IMR-90 (cell line): ENCODE measurements around the gene HLA-E. TPM values are rescaled to one million over a fixed set of nuclear protein-coding genes. Genes with fewer than 3 reads are reported as not detected.

Source experiments
- ATAC-seq: fragments of 200-7000 bp; cut with Tn5 transposase; 2 replicates; pipeline ENCODE4 v1.9.1; 2020; ENCODE audit warnings: low read depth, mild to moderate bottlenecking, moderate library complexity
- BruUV-seq: library from RNA; stranded (reverse); fragments of 400-500 nt; replicated peaks from 2 replicates; lab custom pipeline; 2021; lab: Mats Ljungman, UMichigan
- CTCF ChIA-PET: fragments of 300-600 bp; formaldehyde crosslinking; extraction: SDS; loops from one replicate; lab custom pipeline; 2021; ENCODE audit warnings: antibody characterized with exemption; lab: Yijun Ruan, JAX
- POLR2A ChIA-PET: fragments of 300-600 bp; sonication (Branson Sonifier 250); formaldehyde crosslinking; loops from one replicate; lab custom pipeline; 2022; ENCODE audit warnings: antibody characterized with exemption; ENCODE audit not compliant: unreplicated experiment; lab: Charles Lee
- DNase-seq: peaks from one replicate; pipeline ENCODE4 v3.0.0; 2013
- H2AFZ ChIP-seq: replicated peaks from 2 replicates; pipeline ENCODE3; 2013; ENCODE audit warnings: low read length, mild to moderate bottlenecking; ENCODE audit not compliant: poor library complexity
- H2AK5ac ChIP-seq: 2 replicates; pipeline ENCODE4 v1.6.1; 2013; ENCODE audit warnings: low read depth, low read length, inconsistent platforms
- H2AK9ac ChIP-seq: replicated peaks from 2 replicates; pipeline ENCODE3; 2013; ENCODE audit warnings: mild to moderate bottlenecking, low read depth, low read length, moderate library complexity; ENCODE audit not compliant: poor library complexity
- H2BK120ac ChIP-seq: 2 replicates; pipeline ENCODE4 v1.6.1; 2013; ENCODE audit warnings: low read depth, low read length, inconsistent platforms
- H2BK15ac ChIP-seq: 3 replicates; pipeline ENCODE4 v1.6.1; 2013; ENCODE audit warnings: low read depth, low read length, inconsistent platforms
- H2BK20ac ChIP-seq: 2 replicates; pipeline ENCODE4 v1.6.1; 2013; ENCODE audit warnings: low read depth, mild to moderate bottlenecking, inconsistent platforms, low read length, moderate library complexity
- H2BK5ac ChIP-seq: 2 replicates; pipeline ENCODE4 v1.6.1; 2013; ENCODE audit warnings: mild to moderate bottlenecking, low read depth, low read length, inconsistent platforms; ENCODE audit not compliant: poor library complexity, severe bottlenecking
- H3K14ac ChIP-seq: replicated peaks from 2 replicates; pipeline ENCODE4 v1.6.1; 2013; ENCODE audit warnings: low read depth, low read length, inconsistent platforms
- H3K18ac ChIP-seq: 2 replicates; pipeline ENCODE4 v1.6.1; 2013; ENCODE audit warnings: low read depth, low read length, control low read depth
- H3K23ac ChIP-seq: 2 replicates; pipeline ENCODE4 v1.6.1; 2013; ENCODE audit warnings: low read depth, low read length, inconsistent platforms
- H3K27ac ChIP-seq: 2 replicates; pipeline ENCODE4 v1.5.1; 2013; ENCODE audit warnings: mild to moderate bottlenecking, control low read depth, low read length; ENCODE audit not compliant: insufficient read depth
- H3K27me3 ChIP-seq: 2 replicates; pipeline ENCODE4 v1.6.1; 2013; ENCODE audit warnings: low read length; ENCODE audit not compliant: control insufficient read depth, insufficient read depth
- H3K36me3 ChIP-seq: 2 replicates; pipeline ENCODE4 v1.6.1; 2013; ENCODE audit warnings: low read length, mixed read lengths; ENCODE audit not compliant: control insufficient read depth, insufficient read depth
- H3K4ac ChIP-seq: 2 replicates; pipeline ENCODE4 v1.6.1; 2013; ENCODE audit warnings: low read depth, low read length, inconsistent platforms
- H3K4me1 ChIP-seq: 2 replicates; pipeline ENCODE4 v1.6.1; 2013; ENCODE audit warnings: low read length, mixed read lengths; ENCODE audit not compliant: control insufficient read depth, insufficient read depth
- H3K4me2 ChIP-seq: 2 replicates; pipeline ENCODE4 v1.6.1; 2013; ENCODE audit warnings: low read depth, mild to moderate bottlenecking, control low read depth, low read length, moderate library complexity
- H3K4me3 ChIP-seq: 2 replicates; pipeline ENCODE4 v1.5.1; 2013; ENCODE audit warnings: low read depth, mild to moderate bottlenecking, control low read depth, low read length, moderate library complexity; ENCODE audit not compliant: insufficient read depth
- H3K56ac ChIP-seq: 2 replicates; pipeline ENCODE4 v1.6.1; 2013; ENCODE audit warnings: low read length, inconsistent platforms; ENCODE audit not compliant: insufficient read depth; ENCODE audit errors: extremely low read depth
- H3K79me1 ChIP-seq, 2 experiments: 2 replicates each; pipeline ENCODE4 v1.6.1; 2013; ENCODE audit warnings: low read length in 2 of 2, inconsistent platforms in 1 of 2, low read depth in 1 of 2
- H3K9ac ChIP-seq: 2 replicates; pipeline ENCODE4 v1.6.1; 2013; ENCODE audit warnings: low read depth, low read length, control low read depth
- H3K9me1 ChIP-seq: 2 replicates; pipeline ENCODE4 v1.6.1; 2013; ENCODE audit warnings: low read length, inconsistent platforms; ENCODE audit not compliant: insufficient read depth
- H3K9me3 ChIP-seq: 2 replicates; pipeline ENCODE4 v1.6.1; 2013; ENCODE audit warnings: low read length; ENCODE audit not compliant: control insufficient read depth, insufficient read depth
- H4K20me1 ChIP-seq: 2 replicates; pipeline ENCODE4 v1.6.1; 2013; ENCODE audit warnings: low read length, inconsistent platforms; ENCODE audit not compliant: insufficient read depth
- H4K5ac ChIP-seq: 2 replicates; pipeline ENCODE4 v1.6.1; 2013; ENCODE audit warnings: mild to moderate bottlenecking, low read depth, low read length, control low read depth
- H4K8ac ChIP-seq, 2 experiments: 2 replicates each; pipeline ENCODE4 v1.6.1; 2013; ENCODE audit warnings: low read depth in 2 of 2, low read length in 2 of 2, control low read depth in 1 of 2, inconsistent platforms in 1 of 2
- H4K91ac ChIP-seq: 2 replicates; pipeline ENCODE4 v1.6.1; 2013; ENCODE audit warnings: low read depth, low read length, inconsistent platforms; ENCODE audit not compliant: insufficient read depth
- BHLHE40 ChIP-seq: fragments of 150-350 bp; IDR thresholded peaks from 2 replicates; pipeline ENCODE4 v1.6.1; 2016; ENCODE audit warnings: mild to moderate bottlenecking, low read depth, low read length
- CEBPB ChIP-seq: IDR thresholded peaks from 2 replicates; pipeline ENCODE4 v1.6.1; 2012; ENCODE audit warnings: low read depth, low read length, improper control_type of control experiment
- CHD1 ChIP-seq: IDR thresholded peaks from 2 replicates; pipeline ENCODE4 v1.6.1; 2012; ENCODE audit warnings: low read depth, low read length, improper control_type of control experiment
- MAFK ChIP-seq: IDR thresholded peaks from 2 replicates; pipeline ENCODE4 v1.6.1; 2012; ENCODE audit warnings: low read depth, low read length, improper control_type of control experiment
- MAZ ChIP-seq: IDR thresholded peaks from 2 replicates; pipeline ENCODE4 v1.6.1; 2012; ENCODE audit warnings: low read depth, mild to moderate bottlenecking, low read length, improper control_type of control experiment, moderate library complexity, borderline replicate concordance
- MXI1 ChIP-seq: IDR thresholded peaks from 2 replicates; pipeline ENCODE4 v1.6.1; 2012; ENCODE audit warnings: low read depth, mild to moderate bottlenecking, low read length, moderate library complexity, borderline replicate concordance
- NFE2L2 ChIP-seq: fragments of 150-350 bp; IDR thresholded peaks from 2 replicates; pipeline ENCODE4 v1.6.1; 2016; ENCODE audit warnings: low read depth, mild to moderate bottlenecking, low read length
- POLR2A ChIP-seq: IDR thresholded peaks from 2 replicates; pipeline ENCODE4 v1.6.1; 2012; ENCODE audit warnings: mild to moderate bottlenecking, low read depth, low read length
- RAD21 ChIP-seq: IDR thresholded peaks from 2 replicates; pipeline ENCODE4 v1.6.1; 2012; ENCODE audit warnings: low read length, improper control_type of control experiment
- RCOR1 ChIP-seq: IDR thresholded peaks from 2 replicates; pipeline ENCODE4 v1.6.1; 2012; ENCODE audit warnings: mild to moderate bottlenecking, low read length, improper control_type of control experiment; ENCODE audit not compliant: insufficient replicate concordance
- SMC3 ChIP-seq: fragments of 150-350 bp; IDR thresholded peaks from 2 replicates; pipeline ENCODE4 v1.6.1; 2016; ENCODE audit warnings: low read depth, mild to moderate bottlenecking, antibody characterized with exemption, low read length, moderate library complexity
- WGBS, 2 experiments: methylation state at CpG; one replicate each; pipeline versions ENCODE4 v1.1.5 to v1.1.7; 2013; ENCODE audit warnings: missing lambda C conversion rate in 2 of 2; ENCODE audit not compliant: insufficient read length in 1 of 2; ENCODE audit errors: extremely low coverage in 2 of 2; 5-methylcytosine and 5-hydroxymethylcytosine counted together
- dilution Hi-C: fragments of 300-500 bp; cut with HindIII; formaldehyde crosslinking; loops from one replicate; pipeline ENCODE4 v1.14.3; 2018; ENCODE audit warnings: low sequenced_read_pairs; ENCODE audit not compliant: unreplicated experiment
- in situ Hi-C: fragments of 300-500 bp; cut with MboI; formaldehyde crosslinking; loops from 3 replicates; pipeline ENCODE4 v1.14.3; 2019; ENCODE audit warnings: low sequenced_read_pairs, inconsistent platforms, mixed read lengths
- intact Hi-C: fragments of 100-400 bp; cut with micrococcal nuclease; formaldehyde crosslinking; loops from 2 replicates; pipeline ENCODE4 v1.10.0; 2022
- polyA plus RNA-seq, 3 experiments: library from polyadenylated mRNA; depleted of rRNA; stranded (reverse); fragments of >200 nt; gene quantifications; 2 replicates each; pipeline ENCODE4 v1.2.3, GENCODE V29; 2012; ENCODE audit warnings: low replicate concordance in 1 of 3
- total RNA-seq: library from RNA; depleted of rRNA; stranded (reverse); fragments of >200 nt; gene quantifications from 2 replicates; pipeline ENCODE4 v1.2.3, GENCODE V29; 2012
- TF ChIP-seq, protein P1 (sequence below): fragments of 150-350 bp; IDR thresholded peaks from 2 replicates; pipeline ENCODE4 v1.6.1; 2017; ENCODE audit warnings: mild to moderate bottlenecking, antibody characterized with exemption, low read length, low read depth
- TF ChIP-seq, protein P2 (sequence below): fragments of 150-350 bp; IDR thresholded peaks from 2 replicates; pipeline ENCODE4 v1.6.1; 2016; ENCODE audit warnings: low read depth, mild to moderate bottlenecking, low read length, moderate library complexity, borderline replicate concordance
- TF ChIP-seq, protein P3 (sequence below): conservative IDR thresholded peaks from 2 replicates; pipeline ENCODE4 v1.5.1; 2012; ENCODE audit warnings: mild to moderate bottlenecking, low read depth, low read length, improper control_type of control experiment

HLA-E gene
- total and polyA plus RNA-seq, 2 of the 4 experiments (the other 2 are of a cell fraction): 83.6 to 84.8 TPM

DNA sequence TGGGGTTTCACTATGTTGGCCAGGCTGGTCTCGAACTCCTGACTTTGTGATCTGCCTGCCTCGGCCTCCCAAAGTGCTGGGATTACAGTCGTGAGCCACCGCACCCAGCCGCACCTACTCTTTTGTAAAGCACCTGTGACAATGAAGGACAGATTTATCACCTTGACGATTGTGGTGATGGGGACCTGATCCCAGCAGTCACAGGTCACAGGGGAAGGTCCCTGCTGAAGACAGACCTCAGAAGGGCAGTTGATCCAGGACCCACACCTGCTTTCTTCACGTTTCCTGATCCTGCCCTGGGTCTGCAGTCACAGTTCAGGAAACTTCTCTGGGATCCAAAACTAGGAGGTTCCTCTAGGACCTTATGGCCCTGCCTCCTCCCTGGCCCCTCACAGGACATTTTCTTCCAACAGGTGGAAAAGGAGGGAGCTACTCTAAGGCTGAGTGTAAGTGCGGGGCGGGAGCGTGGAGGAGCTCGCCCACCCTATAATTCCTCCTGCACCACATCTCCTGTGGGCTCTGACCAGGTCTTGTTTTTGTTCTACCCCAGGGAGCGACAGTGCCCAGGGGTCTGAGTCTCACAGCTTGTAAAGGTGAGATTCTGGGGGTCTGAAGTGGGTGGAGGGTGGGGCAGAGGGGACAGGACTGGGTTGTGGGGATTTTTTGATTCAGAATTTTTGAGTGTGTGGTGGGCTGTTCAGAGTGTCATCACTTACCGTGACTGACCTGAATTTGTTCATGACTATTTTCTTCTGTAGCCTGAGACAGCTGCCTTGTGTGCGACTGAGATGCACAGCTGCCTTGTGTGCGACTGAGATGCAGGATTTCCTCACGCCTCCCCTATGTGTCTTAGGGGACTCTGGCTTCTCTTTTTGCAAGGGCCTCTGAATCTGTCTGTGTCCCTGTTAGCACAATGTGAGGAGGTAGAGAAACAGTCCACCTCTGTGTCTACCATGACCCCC is 3.0 kb downstream of the HLA-E start:
- peaks cover 31% of the 10 kb centered on the region for H3K36me3 ChIP-seq
- H3K4me3 ChIP-seq: no peak overlapping the region
- DNase-seq (no peak), ATAC-seq (no peak)
- H2AK5ac ChIP-seq: no peak overlapping the region
- intact Hi-C loops (no loop called here), dilution Hi-C loops (no loop called here), in situ Hi-C loops (loop anchor here (5.0 to 25.0 kb wide), 2 partner anchors 45 to 595 kb away; no protein-coding TSS in a partner anchor)
- H3K23ac ChIP-seq: no peak overlapping the region
- H3K27ac ChIP-seq: no peak overlapping the region
- H3K4me1 ChIP-seq: peaks cover 15% of the 10 kb centered on the region
- H3K9me1 ChIP-seq: peaks cover 17% of the 10 kb centered on the region
- H2AK9ac ChIP-seq: no peak overlapping the region
- no TSS peak for BruUV-seq
- no peak overlapping the region for H3K14ac ChIP-seq
- H3K9ac ChIP-seq: no peak overlapping the region
- 96% methylated on average over 5 of the region's 16 CpGs; no CpG with 5 or more reads in 1 of the 2 experiments for WGBS, 2 experiments
- CTCF ChIA-PET: interaction anchor here (1.1 kb wide), 1 partner anchor 41 kb away, joined by 3 read pairs; no protein-coding TSS in a partner anchor
- peaks cover 12 to 32% of the 10 kb centered on the region in 2 experiments; a peak in 3 of 4 replicates for H3K79me1 ChIP-seq
- no peak overlapping the region for H2BK15ac ChIP-seq
- no peak overlapping the region for H2AFZ ChIP-seq
- no peak overlapping the region for H2BK120ac ChIP-seq
- H3K4me2 ChIP-seq: no peak overlapping the region
- H3K56ac ChIP-seq: no peak overlapping the region
- no peak overlapping the region for H4K91ac ChIP-seq
- no peaks in the 10 kb centered on the region for H3K9me3 ChIP-seq
- H3K18ac ChIP-seq: no peak overlapping the region
- no peaks in the 10 kb centered on the region for H3K27me3 ChIP-seq
- H3K4ac ChIP-seq: no peak overlapping the region
- H2BK5ac ChIP-seq: no peak overlapping the region
- no peak overlapping the region for H4K5ac ChIP-seq
- H4K20me1 ChIP-seq: peaks cover 27% of the 10 kb centered on the region
- no peak overlapping the region for H2BK20ac ChIP-seq
- H4K8ac ChIP-seq: no peak overlapping the region
- POLR2A ChIA-PET: no interaction called here
- TF ChIP-seq, protein P1, sequence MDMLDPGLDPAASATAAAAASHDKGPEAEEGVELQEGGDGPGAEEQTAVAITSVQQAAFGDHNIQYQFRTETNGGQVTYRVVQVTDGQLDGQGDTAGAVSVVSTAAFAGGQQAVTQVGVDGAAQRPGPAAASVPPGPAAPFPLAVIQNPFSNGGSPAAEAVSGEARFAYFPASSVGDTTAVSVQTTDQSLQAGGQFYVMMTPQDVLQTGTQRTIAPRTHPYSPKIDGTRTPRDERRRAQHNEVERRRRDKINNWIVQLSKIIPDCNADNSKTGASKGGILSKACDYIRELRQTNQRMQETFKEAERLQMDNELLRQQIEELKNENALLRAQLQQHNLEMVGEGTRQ: no peak
- TF ChIP-seq MXI1: no peak
- TF ChIP-seq CHD1: no peak
- no peak for TF ChIP-seq RCOR1
- TF ChIP-seq CEBPB: no peak
- TF ChIP-seq POLR2A: no peak
- no peak for TF ChIP-seq RAD21
- TF ChIP-seq, protein P2, sequence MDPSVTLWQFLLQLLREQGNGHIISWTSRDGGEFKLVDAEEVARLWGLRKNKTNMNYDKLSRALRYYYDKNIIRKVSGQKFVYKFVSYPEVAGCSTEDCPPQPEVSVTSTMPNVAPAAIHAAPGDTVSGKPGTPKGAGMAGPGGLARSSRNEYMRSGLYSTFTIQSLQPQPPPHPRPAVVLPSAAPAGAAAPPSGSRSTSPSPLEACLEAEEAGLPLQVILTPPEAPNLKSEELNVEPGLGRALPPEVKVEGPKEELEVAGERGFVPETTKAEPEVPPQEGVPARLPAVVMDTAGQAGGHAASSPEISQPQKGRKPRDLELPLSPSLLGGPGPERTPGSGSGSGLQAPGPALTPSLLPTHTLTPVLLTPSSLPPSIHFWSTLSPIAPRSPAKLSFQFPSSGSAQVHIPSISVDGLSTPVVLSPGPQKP: no peak
- TF ChIP-seq, protein P3, sequence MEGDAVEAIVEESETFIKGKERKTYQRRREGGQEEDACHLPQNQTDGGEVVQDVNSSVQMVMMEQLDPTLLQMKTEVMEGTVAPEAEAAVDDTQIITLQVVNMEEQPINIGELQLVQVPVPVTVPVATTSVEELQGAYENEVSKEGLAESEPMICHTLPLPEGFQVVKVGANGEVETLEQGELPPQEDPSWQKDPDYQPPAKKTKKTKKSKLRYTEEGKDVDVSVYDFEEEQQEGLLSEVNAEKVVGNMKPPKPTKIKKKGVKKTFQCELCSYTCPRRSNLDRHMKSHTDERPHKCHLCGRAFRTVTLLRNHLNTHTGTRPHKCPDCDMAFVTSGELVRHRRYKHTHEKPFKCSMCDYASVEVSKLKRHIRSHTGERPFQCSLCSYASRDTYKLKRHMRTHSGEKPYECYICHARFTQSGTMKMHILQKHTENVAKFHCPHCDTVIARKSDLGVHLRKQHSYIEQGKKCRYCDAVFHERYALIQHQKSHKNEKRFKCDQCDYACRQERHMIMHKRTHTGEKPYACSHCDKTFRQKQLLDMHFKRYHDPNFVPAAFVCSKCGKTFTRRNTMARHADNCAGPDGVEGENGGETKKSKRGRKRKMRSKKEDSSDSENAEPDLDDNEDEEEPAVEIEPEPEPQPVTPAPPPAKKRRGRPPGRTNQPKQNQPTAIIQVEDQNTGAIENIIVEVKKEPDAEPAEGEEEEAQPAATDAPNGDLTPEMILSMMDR: no peak
- TF ChIP-seq MAZ: no peak
- no peak for TF ChIP-seq SMC3
- no peak for TF ChIP-seq BHLHE40
- no peak for TF ChIP-seq NFE2L2
- TF ChIP-seq MAFK: no peak
